Panc1 (cell line): ENCODE measurements around the gene TMEM50B. TPM values are rescaled to one million over a fixed set of nuclear protein-coding genes. Genes with fewer than 3 reads are reported as not detected.

Source experiments
- ATAC-seq: fragments of 200-7000 bp; cut with Tn5 transposase; 2 replicates; pipeline ENCODE4 v1.9.1; 2020; ENCODE audit warnings: mild to moderate bottlenecking, moderate library complexity
- BruUV-seq: library from RNA; stranded (reverse); fragments of 400-500 nt; replicated peaks from 2 replicates; lab custom pipeline; 2021; lab: Mats Ljungman, UMichigan
- CTCF ChIA-PET: fragments of 300-600 bp; sonication (Branson Sonifier 250); formaldehyde crosslinking; loops from one replicate; lab custom pipeline; 2022; ENCODE audit warnings: antibody characterized with exemption; lab: Charles Lee
- POLR2A ChIA-PET: fragments of 300-600 bp; sonication (Branson Sonifier 250); formaldehyde crosslinking; loops from one replicate; lab custom pipeline; 2022; ENCODE audit warnings: antibody characterized with exemption; lab: Charles Lee
- DNase-seq: peaks from one replicate; pipeline ENCODE4 v3.0.0-alpha.2; 2010; ENCODE audit warnings: low read depth, low spot score
- H3K27ac ChIP-seq: 2 replicates; pipeline ENCODE4 v1.5.1; 2011; ENCODE audit warnings: mild to moderate bottlenecking, low read length, inconsistent platforms
- H3K27me3 ChIP-seq: fragments of 200-500 bp; sonication (Bioruptor generic); 2 replicates; pipeline ENCODE4 v1.6.0; 2014; ENCODE audit warnings: low read length, inconsistent platforms; ENCODE audit not compliant: control insufficient read depth, insufficient read depth
- H3K36me3 ChIP-seq: fragments of 200-500 bp; sonication (Bioruptor generic); 2 replicates; pipeline ENCODE4 v1.5.1; 2014; ENCODE audit warnings: inconsistent platforms, mild to moderate bottlenecking, low read length, moderate library complexity; ENCODE audit not compliant: control insufficient read depth, insufficient read depth
- H3K4me1 ChIP-seq: 2 replicates; pipeline ENCODE4 v1.5.1; 2011; ENCODE audit warnings: inconsistent platforms, mild to moderate bottlenecking, low read length, moderate library complexity; ENCODE audit not compliant: control insufficient read depth, insufficient read depth
- H3K4me3 ChIP-seq, 2 experiments: 2 replicates each; pipeline ENCODE4 v1.5.1; 2011 to 2012; ENCODE audit warnings: low read depth in 2 of 2, low read length in 2 of 2, mild to moderate bottlenecking in 2 of 2, inconsistent platforms in 1 of 2, moderate library complexity in 1 of 2
- H3K9me3 ChIP-seq: fragments of 200-500 bp; sonication (Bioruptor generic); 2 replicates; pipeline ENCODE4 v1.5.1; 2014; ENCODE audit warnings: low read depth, mild to moderate bottlenecking, inconsistent platforms, low read length, moderate library complexity; ENCODE audit not compliant: control insufficient read depth, insufficient read depth
- POLR2AphosphoS5 ChIP-seq: IDR thresholded peaks from 2 replicates; pipeline ENCODE4 v1.6.1; 2012; ENCODE audit warnings: mild to moderate bottlenecking, low read depth, low read length, moderate library complexity
- SIN3A ChIP-seq: IDR thresholded peaks from 2 replicates; pipeline ENCODE4 v1.6.1; 2012; ENCODE audit warnings: low read depth, mild to moderate bottlenecking, low read length, moderate library complexity, borderline replicate concordance; ENCODE audit not compliant: insufficient read depth
- TCF7L2 ChIP-seq: IDR thresholded peaks from 2 replicates; pipeline ENCODE4 v1.6.1; 2011; ENCODE audit warnings: mild to moderate bottlenecking, low read depth, low read length, inconsistent platforms
- in situ Hi-C: cut with HindIII; loops from 2 replicates; pipeline ENCODE4 v1.10.0; 2016; ENCODE audit warnings: low sequenced_read_pairs, low pct_unique_long_range_greater_than_20kb
- intact Hi-C: fragments of 100-400 bp; cut with micrococcal nuclease; formaldehyde crosslinking; loops from one replicate; pipeline ENCODE4 v1.10.0; 2022; ENCODE audit not compliant: unreplicated experiment
- total RNA-seq: library from RNA; stranded (reverse); gene quantifications from one replicate; pipeline ENCODE4 v1.2.1, GENCODE V29; 2021; ENCODE audit not compliant: unreplicated experiment
- TF ChIP-seq, protein P1 (sequence below): fragments of 450-650 bp; IDR thresholded peaks from 2 replicates; pipeline ENCODE4 v1.5.1; 2017; ENCODE audit warnings: mild to moderate bottlenecking
- TF ChIP-seq, protein P2 (sequence below), 2 experiments: IDR thresholded peaks; 2 replicates each; pipeline ENCODE4 v1.6.1; 2011 to 2012; ENCODE audit warnings: low read depth in 2 of 2, control low read depth in 1 of 2, low read length in 1 of 2, mild to moderate bottlenecking in 1 of 2, moderate library complexity in 1 of 2; ENCODE audit not compliant: insufficient read depth in 1 of 2

TMEM50B gene
- total RNA-seq, 1 experiment from 2014 or later: 18.5 TPM

DNA sequence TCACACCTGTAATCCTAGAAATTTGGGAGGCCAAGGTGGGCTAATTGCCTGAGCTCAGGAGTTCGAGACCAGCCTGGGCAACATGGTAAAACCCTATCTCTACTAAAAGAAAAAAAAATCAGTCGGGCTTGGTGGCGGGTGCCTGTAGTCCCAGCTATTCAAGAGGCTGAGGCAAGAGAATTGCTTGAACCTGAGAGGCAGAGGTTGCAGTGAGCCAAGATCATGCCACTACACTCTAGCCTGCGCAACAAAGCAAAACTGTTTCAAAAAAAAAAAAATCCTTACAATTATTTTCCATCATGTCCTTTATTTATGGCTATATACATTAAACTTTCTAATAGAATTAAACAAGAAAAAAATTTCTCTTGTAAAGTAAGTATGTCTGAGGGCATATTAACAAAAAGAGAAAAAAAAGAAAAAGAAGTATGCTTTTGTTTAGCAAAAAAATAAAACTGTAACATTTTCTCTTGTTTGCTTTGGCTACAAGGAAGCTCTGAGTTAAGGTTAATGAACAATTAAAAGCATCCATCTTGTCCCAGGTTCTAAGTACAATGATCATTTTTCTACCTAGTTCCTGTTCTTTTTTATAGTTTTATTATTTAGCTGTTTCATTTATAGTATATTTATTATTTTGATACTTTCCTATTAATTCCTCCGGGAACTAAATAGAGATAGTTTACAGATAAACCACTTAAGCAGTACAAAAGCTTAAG, 18.1 kb downstream of the TMEM50B start:
- BruUV-seq: no TSS peak
- no peak for DNase-seq
- Histone ChIP-seq H3K4me3 (no peak overlapping the region), H3K4me1 (no peaks in the 10 kb centered on the region), H3K9me3 (no peaks in the 10 kb centered on the region), H3K27ac (no peak overlapping the region), H3K36me3 (no peaks in the 10 kb centered on the region), H3K27me3 (no peaks in the 10 kb centered on the region)
- POLR2A ChIA-PET: no interaction called here
- TF ChIP-seq, protein P1, sequence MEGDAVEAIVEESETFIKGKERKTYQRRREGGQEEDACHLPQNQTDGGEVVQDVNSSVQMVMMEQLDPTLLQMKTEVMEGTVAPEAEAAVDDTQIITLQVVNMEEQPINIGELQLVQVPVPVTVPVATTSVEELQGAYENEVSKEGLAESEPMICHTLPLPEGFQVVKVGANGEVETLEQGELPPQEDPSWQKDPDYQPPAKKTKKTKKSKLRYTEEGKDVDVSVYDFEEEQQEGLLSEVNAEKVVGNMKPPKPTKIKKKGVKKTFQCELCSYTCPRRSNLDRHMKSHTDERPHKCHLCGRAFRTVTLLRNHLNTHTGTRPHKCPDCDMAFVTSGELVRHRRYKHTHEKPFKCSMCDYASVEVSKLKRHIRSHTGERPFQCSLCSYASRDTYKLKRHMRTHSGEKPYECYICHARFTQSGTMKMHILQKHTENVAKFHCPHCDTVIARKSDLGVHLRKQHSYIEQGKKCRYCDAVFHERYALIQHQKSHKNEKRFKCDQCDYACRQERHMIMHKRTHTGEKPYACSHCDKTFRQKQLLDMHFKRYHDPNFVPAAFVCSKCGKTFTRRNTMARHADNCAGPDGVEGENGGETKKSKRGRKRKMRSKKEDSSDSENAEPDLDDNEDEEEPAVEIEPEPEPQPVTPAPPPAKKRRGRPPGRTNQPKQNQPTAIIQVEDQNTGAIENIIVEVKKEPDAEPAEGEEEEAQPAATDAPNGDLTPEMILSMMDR: no peak
- TF ChIP-seq, protein P2, sequence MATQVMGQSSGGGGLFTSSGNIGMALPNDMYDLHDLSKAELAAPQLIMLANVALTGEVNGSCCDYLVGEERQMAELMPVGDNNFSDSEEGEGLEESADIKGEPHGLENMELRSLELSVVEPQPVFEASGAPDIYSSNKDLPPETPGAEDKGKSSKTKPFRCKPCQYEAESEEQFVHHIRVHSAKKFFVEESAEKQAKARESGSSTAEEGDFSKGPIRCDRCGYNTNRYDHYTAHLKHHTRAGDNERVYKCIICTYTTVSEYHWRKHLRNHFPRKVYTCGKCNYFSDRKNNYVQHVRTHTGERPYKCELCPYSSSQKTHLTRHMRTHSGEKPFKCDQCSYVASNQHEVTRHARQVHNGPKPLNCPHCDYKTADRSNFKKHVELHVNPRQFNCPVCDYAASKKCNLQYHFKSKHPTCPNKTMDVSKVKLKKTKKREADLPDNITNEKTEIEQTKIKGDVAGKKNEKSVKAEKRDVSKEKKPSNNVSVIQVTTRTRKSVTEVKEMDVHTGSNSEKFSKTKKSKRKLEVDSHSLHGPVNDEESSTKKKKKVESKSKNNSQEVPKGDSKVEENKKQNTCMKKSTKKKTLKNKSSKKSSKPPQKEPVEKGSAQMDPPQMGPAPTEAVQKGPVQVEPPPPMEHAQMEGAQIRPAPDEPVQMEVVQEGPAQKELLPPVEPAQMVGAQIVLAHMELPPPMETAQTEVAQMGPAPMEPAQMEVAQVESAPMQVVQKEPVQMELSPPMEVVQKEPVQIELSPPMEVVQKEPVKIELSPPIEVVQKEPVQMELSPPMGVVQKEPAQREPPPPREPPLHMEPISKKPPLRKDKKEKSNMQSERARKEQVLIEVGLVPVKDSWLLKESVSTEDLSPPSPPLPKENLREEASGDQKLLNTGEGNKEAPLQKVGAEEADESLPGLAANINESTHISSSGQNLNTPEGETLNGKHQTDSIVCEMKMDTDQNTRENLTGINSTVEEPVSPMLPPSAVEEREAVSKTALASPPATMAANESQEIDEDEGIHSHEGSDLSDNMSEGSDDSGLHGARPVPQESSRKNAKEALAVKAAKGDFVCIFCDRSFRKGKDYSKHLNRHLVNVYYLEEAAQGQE (IDR thresholded peaks at IDR 0.05; ENCODE audit: insufficient read depth in 1 of 2, low read depth in 2 of 2, low read length in 1 of 2): no peak
- TF ChIP-seq TCF7L2 (no peak), POLR2AphosphoS5 (no peak), SIN3A (no peak)
- in situ Hi-C loops: no loop called here
- intact Hi-C loops: no loop called here
- CTCF ChIA-PET: no interaction called here
- no peak for ATAC-seq

DNA sequence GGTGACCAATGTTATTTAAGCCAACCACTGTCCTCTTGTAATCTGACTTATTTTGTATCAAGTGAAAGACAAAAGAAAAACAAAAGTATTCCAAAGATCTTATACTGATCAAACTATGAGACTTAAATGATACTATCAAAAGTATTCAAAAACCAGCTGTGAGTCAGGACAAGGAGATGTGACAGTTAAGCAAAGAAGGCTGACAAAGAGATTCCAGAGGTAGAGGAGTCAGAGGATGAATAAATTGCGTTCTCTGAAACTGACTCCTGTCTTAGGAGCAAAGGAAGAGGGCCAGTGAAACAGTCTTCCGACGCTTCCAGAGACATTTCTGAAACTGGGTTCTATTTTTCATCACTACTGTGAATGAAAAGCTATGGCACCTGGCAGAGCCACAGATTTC, 20.9 kb downstream of the TMEM50B start:
- intact Hi-C loops: no loop called here
- Histone ChIP-seq H3K36me3 (peaks cover 3% of the 10 kb centered on the region), H3K4me1 (no peaks in the 10 kb centered on the region), H3K27me3 (no peaks in the 10 kb centered on the region), H3K9me3 (no peaks in the 10 kb centered on the region), H3K27ac (no peak overlapping the region), H3K4me3 (no peak overlapping the region)
- DNase-seq (no peak), ATAC-seq (no peak)
- TF ChIP-seq POLR2AphosphoS5: no peak
- no peak for TF ChIP-seq SIN3A
- TF ChIP-seq, protein P1: no peak
- TF ChIP-seq, protein P2 (IDR thresholded peaks at IDR 0.05; ENCODE audit: insufficient read depth in 1 of 2, low read depth in 2 of 2, low read length in 1 of 2): no peak
- no peak for TF ChIP-seq TCF7L2
- no TSS peak for BruUV-seq
- ChIA-PET POLR2A (no interaction called here), CTCF (no interaction called here)
- in situ Hi-C loops: no loop called here
